K562 (cell line): ENCODE results near the gene TLCD1.

ENCODE experiments used
- BRD9 ChIP-seq: fragments of 450-650 bp; IDR thresholded peaks from 2 replicates; pipeline ENCODE4 v1.6.1; 2018; ENCODE audit warnings: low read depth; ENCODE audit not compliant: partially characterized antibody
- CTCF ChIP-seq, 3 experiments: IDR thresholded peaks in 2 of 3; conservative IDR thresholded peaks in 1 of 3; 2 replicates each; pipeline ENCODE4 v1.5.1; 2011 to 2012; ENCODE audit warnings: low read length in 3 of 3, mild to moderate bottlenecking in 3 of 3, control low read depth in 2 of 3, improper control_type of control experiment in 1 of 3, inconsistent platforms in 1 of 3, low read depth in 1 of 3, mixed read lengths in 1 of 3, moderate library complexity in 1 of 3; ENCODE audit not compliant: insufficient read depth in 2 of 3
- EHMT2 ChIP-seq: fragments of 450-650 bp; IDR thresholded peaks from 2 replicates; pipeline ENCODE4 v1.6.1; 2018; ENCODE audit warnings: antibody characterized with exemption
- FOXM1 ChIP-seq, 2 experiments: fragments of 450-650 bp in 1 of 2; sonication (generic) in 1 of 2; formaldehyde crosslinking in 1 of 2; IDR thresholded peaks; 2 replicates each; pipeline versions ENCODE4 v1.6.1 to v1.9.0; 2017 to 2022; ENCODE audit warnings: low read depth in 2 of 2, mild to moderate bottlenecking in 2 of 2, missing genetic modification reagents in 1 of 2, moderate library complexity in 1 of 2
- IRF2 ChIP-seq: sonication (generic); formaldehyde crosslinking; IDR thresholded peaks from 2 replicates; pipeline ENCODE4 v1.8.1; 2022; ENCODE audit warnings: mild to moderate bottlenecking, missing genetic modification reagents
- MYNN ChIP-seq, 2 experiments: sonication (generic); formaldehyde crosslinking in 1 of 2; IDR thresholded peaks; 2 replicates each; pipeline versions ENCODE4 v1.5.0 to v1.6.1; 2016 to 2020; ENCODE audit warnings: antibody characterized with exemption in 1 of 2, missing genetic modification reagents in 1 of 2
- NRF1 ChIP-seq, 2 experiments: fragments of 450-650 bp; IDR thresholded peaks in 1 of 2; conservative IDR thresholded peaks in 1 of 2; 2 replicates each; pipeline ENCODE4 v1.6.1; 2014; ENCODE audit warnings: mild to moderate bottlenecking in 2 of 2
- RNF219 ChIP-seq: fragments of 250-450 bp; sonication (Bioruptor Pico); IDR thresholded peaks from 2 replicates; pipeline ENCODE4 v1.5.0; 2022; ENCODE audit warnings: mild to moderate bottlenecking
- SMAD4 ChIP-seq: fragments of 250-450 bp; sonication (Bioruptor Pico); conservative IDR thresholded peaks from 2 replicates; pipeline ENCODE4 v1.8.0; 2021; ENCODE audit warnings: inconsistent platforms, mild to moderate bottlenecking, moderate library complexity
- TRIM24 ChIP-seq, 2 experiments: fragments of 450-650 bp; IDR thresholded peaks; 2 replicates each; pipeline ENCODE4 v1.6.1; 2016
- ZBTB49 ChIP-seq: sonication (generic); formaldehyde crosslinking; IDR thresholded peaks from 2 replicates; pipeline ENCODE4 v1.8.0; 2022; ENCODE audit warnings: missing genetic modification reagents, mild to moderate bottlenecking, borderline replicate concordance
- ZBTB7A ChIP-seq: IDR thresholded peaks from 2 replicates; pipeline ENCODE4 v1.6.1; 2011; ENCODE audit warnings: low read depth, mild to moderate bottlenecking, low read length, moderate library complexity, borderline replicate concordance; ENCODE audit not compliant: control insufficient read depth
- ZFP30 ChIP-seq: fragments of 250-450 bp; sonication (Bioruptor Pico); IDR thresholded peaks from 2 replicates; pipeline ENCODE4 v1.8.0; 2022; ENCODE audit warnings: moderate library complexity, mild to moderate bottlenecking, inconsistent platforms, borderline replicate concordance
- ZNF785 ChIP-seq: fragments of 250-450 bp; sonication (Bioruptor Pico); IDR thresholded peaks from 2 replicates; pipeline ENCODE4 v1.4.0; 2020; ENCODE audit warnings: mild to moderate bottlenecking

- TF ChIP-seq FOXM1 (IDR thresholded peaks at IDR 0.05; ENCODE audit: low read depth) (no peak), FOXM1 (CRISPR knock-in tag; IDR thresholded peaks at IDR 0.05; ENCODE audit: low read depth) (0 out of 2 replicates have a peak, but pooled peaks have one; percentile 52), ZFP30 (CRISPR knock-in tag) (no peak), IRF2 (CRISPR knock-in tag) (no peak), ZBTB49 (no peak; the same call in 1 of the 2 replicates), SMAD4 (CRISPR knock-in tag) (peak; percentile 81), CTCF (IDR thresholded peaks at IDR 0.05 in 2 of 3, conservative IDR thresholded peaks at IDR 0.05 in 1 of 3; ENCODE audit: insufficient read depth in 2 of 3, low read depth in 1 of 3, low read length in 3 of 3) (no peak), TRIM24 (IDR thresholded peaks at IDR 0.05) (no peak; a peak in 1 of 4 replicates), RNF219 (no peak), BRD9 (no peak), ZNF785 (CRISPR knock-in tag) (no peak), EHMT2 (no peak), ZBTB7A (peak; percentile 97), MYNN (IDR thresholded peaks at IDR 0.05) (peak; percentile 56; the same call in 1 of the 2 replicates), MYNN (CRISPR knock-in tag; IDR thresholded peaks at IDR 0.05) (no peak), NRF1 (conservative IDR thresholded peaks at IDR 0.05 in 1 of 2, IDR thresholded peaks at IDR 0.05 in 1 of 2) (peak; percentile 87 to 89)
Observed at GRCh38 chr17:28710861-28711722, 14.9 kb downstream of the TLCD1 start.
